ENCODE measurements around the gene ITGB5.

- TF ChIP-seq CTCF (IDR thresholded peaks at IDR 0.05; ENCODE audit: extremely low read depth in 1 of 2, insufficient read depth in 1 of 2, low read depth in 1 of 2, low read length in 2 of 2) (no peak), EZH2 (IDR thresholded peaks at IDR 0.05; ENCODE audit: borderline replicate concordance, low read depth, low read length, severe bottlenecking) (no peak), GATA2 (IDR thresholded peaks at IDR 0.05; ENCODE audit: insufficient read depth, insufficient read length, low read depth, low read length) (no peak), MYC (IDR thresholded peaks at IDR 0.05; ENCODE audit: low read depth, low read length) (no peak), POLR2A (IDR thresholded peaks at IDR 0.05; ENCODE audit: low read depth, low read length) (no peak), JUN (IDR thresholded peaks at IDR 0.05; ENCODE audit: borderline replicate concordance, insufficient read depth, insufficient read length, low read depth) (no peak)
Observed at GRCh38 chr3:124848300-124848699, 38.9 kb downstream of the ITGB5 start.

Measured in endothelial cell of umbilical vein (primary cell).